Calu3 (cell line): ENCODE results near the gene SH3PXD2A. TPM values are rescaled to one million over a fixed set of nuclear protein-coding genes. Genes with fewer than 3 reads are reported as not detected.
A peak's percentile ranks its signal among the peaks of the same experiment; 100 is the strongest.

Source experiments
- BruUV-seq: library from RNA; stranded (reverse); fragments of 400-500 nt; replicated peaks from 2 replicates; lab custom pipeline; 2021; lab: Mats Ljungman, UMichigan
- CTCF ChIA-PET: fragments of 300-600 bp; sonication (Branson Sonifier 250); formaldehyde crosslinking; loops from one replicate; lab custom pipeline; 2022; ENCODE audit warnings: antibody characterized with exemption; lab: Charles Lee
- DNase-seq: peaks from one replicate; pipeline ENCODE4 v3.0.0; 2022
- H3K27ac Mint-ChIP-seq: one replicate; pipeline ENCODE4 v1.8.0; 2022; ENCODE audit warnings: mixed read lengths; ENCODE audit not compliant: unreplicated experiment
- H3K27me3 Mint-ChIP-seq: one replicate; pipeline ENCODE4 v1.8.0; 2022; ENCODE audit warnings: mixed read lengths; ENCODE audit not compliant: unreplicated experiment
- H3K36me3 Mint-ChIP-seq: one replicate; pipeline ENCODE4 v1.8.0; 2022; ENCODE audit warnings: mild to moderate bottlenecking, moderate library complexity, mixed read lengths; ENCODE audit not compliant: insufficient read depth, unreplicated experiment
- H3K4me1 Mint-ChIP-seq: one replicate; pipeline ENCODE4 v1.8.0; 2022; ENCODE audit warnings: mild to moderate bottlenecking, low read depth, mixed read lengths; ENCODE audit not compliant: unreplicated experiment
- H3K4me3 Mint-ChIP-seq: one replicate; pipeline ENCODE4 v1.8.0; 2022; ENCODE audit warnings: mild to moderate bottlenecking, low read depth, moderate library complexity, mixed read lengths; ENCODE audit not compliant: unreplicated experiment
- H3K9me3 Mint-ChIP-seq: one replicate; pipeline ENCODE4 v1.8.0; 2022; ENCODE audit warnings: low read depth, mixed read lengths; ENCODE audit not compliant: unreplicated experiment
- CTCF ChIP-seq: fragments of 200-600 bp; IDR thresholded peaks from one replicate; pipeline ENCODE4 v1.8.0; 2022; ENCODE audit warnings: antibody characterized with exemption; ENCODE audit not compliant: unreplicated experiment
- intact Hi-C: fragments of 100-400 bp; cut with micrococcal nuclease; formaldehyde crosslinking; loops from one replicate; pipeline ENCODE4 v1.10.0; 2022; ENCODE audit not compliant: unreplicated experiment
- total RNA-seq: library from RNA; stranded (reverse); gene quantifications from 2 replicates; pipeline ENCODE4 v1.2.3, GENCODE V29; 2022

The SH3PXD2A gene
- total RNA-seq, 1 experiment from 2014 or later: 7.5 TPM

GRCh38 chr10:103861505-103861904 is 6.1 kb upstream of the SH3PXD2A start:
- CTCF ChIA-PET: interaction anchor here (1.2 kb wide), 1 partner anchor 259 kb away, joined by 3 read pairs; no protein-coding TSS in a partner anchor
- no TSS peak for BruUV-seq
- H3K36me3 Mint-ChIP-seq: no peaks in the 10 kb centered on the region
- no peak overlapping the region for H3K4me3 Mint-ChIP-seq
- no peaks in the 10 kb centered on the region for H3K4me1 Mint-ChIP-seq
- H3K27ac Mint-ChIP-seq: no peak overlapping the region
- H3K27me3 Mint-ChIP-seq: peaks cover 14% of the 10 kb centered on the region
- no peak for TF ChIP-seq CTCF
- no peaks in the 10 kb centered on the region for H3K9me3 Mint-ChIP-seq
- DNase-seq: no peak
- intact Hi-C loops: no loop called here

GRCh38 chr10:103859161-103860086 is 4.0 kb upstream of the SH3PXD2A start:
- no peak overlapping the region for H3K27ac Mint-ChIP-seq
- CTCF ChIA-PET: no interaction called here
- no TSS peak for BruUV-seq
- no peaks in the 10 kb centered on the region for H3K36me3 Mint-ChIP-seq
- DNase-seq: peak; percentile 58
- peak; percentile 14 for TF ChIP-seq CTCF
- no peak overlapping the region for H3K4me3 Mint-ChIP-seq
- peaks cover 3% of the 10 kb centered on the region for H3K4me1 Mint-ChIP-seq
- no peaks in the 10 kb centered on the region for H3K9me3 Mint-ChIP-seq
- intact Hi-C loops: loop anchor here (1.0 to 10.0 kb wide), 3 partner anchors 37 to 146 kb away; no protein-coding TSS in a partner anchor
- H3K27me3 Mint-ChIP-seq: peaks cover 24% of the 10 kb centered on the region

DNA sequence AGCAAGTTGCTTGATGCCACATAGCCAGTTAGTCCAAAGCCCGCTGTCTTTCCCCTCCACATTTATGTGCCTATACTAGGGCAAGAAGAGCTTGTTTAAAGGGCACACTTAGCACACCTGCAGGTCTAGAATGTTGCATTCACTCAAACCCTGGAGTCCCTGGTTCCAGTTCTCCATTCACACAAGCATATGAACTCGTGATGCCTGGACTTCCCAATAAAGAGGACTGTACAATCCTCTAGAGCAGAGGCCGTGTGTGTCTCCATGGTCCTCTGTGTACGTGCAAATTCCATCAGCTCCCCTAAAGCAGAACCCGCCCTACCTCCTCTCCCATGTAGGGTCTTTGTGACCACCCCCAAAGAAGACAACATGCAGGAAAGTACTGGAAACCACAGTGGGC is 3.0 kb upstream of the SH3PXD2A start:
- Mint-ChIP-seq H3K36me3 (no peaks in the 10 kb centered on the region), H3K27me3 (peaks cover 35% of the 10 kb centered on the region), H3K4me3 (no peak overlapping the region), H3K27ac (no peak overlapping the region), H3K9me3 (no peaks in the 10 kb centered on the region), H3K4me1 (peaks cover 8% of the 10 kb centered on the region)
- CTCF ChIA-PET: no interaction called here
- intact Hi-C loops: loop anchor here (5.0 to 10.0 kb wide), 2 partner anchors 36 to 94 kb away; no protein-coding TSS in a partner anchor
- TF ChIP-seq CTCF: no peak
- no peak for DNase-seq
- BruUV-seq: no TSS peak

DNA sequence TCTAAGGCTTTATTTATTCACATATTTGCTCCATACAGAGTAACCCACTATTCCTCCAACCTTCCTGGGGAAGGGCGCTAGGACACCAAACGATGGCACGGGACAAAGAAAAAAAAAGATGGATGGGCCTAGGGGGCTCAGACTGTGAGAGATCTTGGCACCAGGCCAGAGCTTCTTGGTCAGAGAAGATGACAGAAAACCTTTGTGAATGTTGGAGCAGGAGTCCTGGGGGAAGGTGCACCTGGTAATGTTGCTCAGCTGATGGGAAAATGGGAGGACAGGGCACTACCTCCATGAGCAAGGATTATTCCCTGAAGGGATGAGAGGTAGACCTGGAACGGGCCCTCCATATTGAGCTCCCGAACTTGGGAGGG is 1.4 kb upstream of the SH3PXD2A start:
- Mint-ChIP-seq H3K36me3 (no peaks in the 10 kb centered on the region), H3K4me1 (peaks cover 8% of the 10 kb centered on the region), H3K9me3 (no peaks in the 10 kb centered on the region), H3K27ac (no peak overlapping the region), H3K4me3 (peak overlapping the region; percentile 39), H3K27me3 (peaks cover 43% of the 10 kb centered on the region)
- intact Hi-C loops: loop anchor here (5.0 to 10.0 kb wide), 2 partner anchors 34 to 92 kb away; no protein-coding TSS in a partner anchor
- no peak for TF ChIP-seq CTCF
- no peak for DNase-seq
- CTCF ChIA-PET: no interaction called here
- no TSS peak for BruUV-seq
